Measurements from ENCODE around the gene PRKN.

- TF ChIP-seq REST (IDR thresholded peaks at IDR 0.05; ENCODE audit: insufficient replicate concordance, low read depth) (no peak), CTCF (IDR thresholded peaks at IDR 0.05; ENCODE audit: insufficient read depth, low read length) (no peak), POLR2AphosphoS5 (IDR thresholded peaks at IDR 0.05; ENCODE audit: low read depth) (no peak), GABPA (IDR thresholded peaks at IDR 0.05; ENCODE audit: low read depth) (no peak), SPI1 (IDR thresholded peaks at IDR 0.05; ENCODE audit: borderline replicate concordance, low read depth) (no peak)
Observed at GRCh38 chr6:161347988-161348627, 1379.5 kb downstream of the PRKN start.
